Body of pancreas (tissue), 4 donors: ENCODE data around the gene ASAH2. TPM values are rescaled to one million over a fixed set of nuclear protein-coding genes. Genes with fewer than 3 reads are reported as not detected.
A peak's percentile ranks its signal among the peaks of the same experiment; 100 is the strongest.
"Not testable (repeated sequence)": the region's sequence is repeated elsewhere in the genome, so short reads cannot be mapped to it uniquely, and the experiment has no call there.

Source experiments
- ATAC-seq: fragments of 150-250 bp; one replicate; pipeline ENCODE4 v1.9.1; 2016
- DNase-seq, 4 donors: peaks; one replicate each; pipeline ENCODE4 v3.0.0-alpha.2; 2019
- H3K27ac ChIP-seq, 4 donors: fragments of 200-600 bp; sonication (generic); 1 replicate in 3 of 4; 2 replicates in 1 of 4; pipeline versions ENCODE4 v1.5.1 to v1.6.1; 2016 to 2019; ENCODE audit warnings: mild to moderate bottlenecking in 1 of 4, mixed read lengths in 1 of 4, moderate library complexity in 1 of 4
- H3K27me3 ChIP-seq, 2 donors: fragments of 200-600 bp; sonication (generic); one replicate each; pipeline ENCODE4 v1.6.0; 2016; ENCODE audit warnings: mild to moderate bottlenecking in 1 of 2
- H3K36me3 ChIP-seq, 2 donors: fragments of 200-600 bp; sonication (generic); replicated peaks in 1 of 2; 2 replicates each; pipeline ENCODE4 v1.5.1; 2016; ENCODE audit warnings: low read depth in 2 of 2; ENCODE audit not compliant: insufficient read depth in 1 of 2
- H3K4me1 ChIP-seq: fragments of 200-600 bp; sonication (generic); one replicate; pipeline ENCODE4 v1.6.0; 2016
- H3K4me3 ChIP-seq, 2 donors: fragments of 200-600 bp; sonication (generic); 1 replicate in 1 of 2; 2 replicates in 1 of 2; pipeline ENCODE4 v1.5.1; 2016 to 2019
- H3K9me3 ChIP-seq, 3 donors: fragments of 200-600 bp; sonication (generic); 1 replicate in 2 of 3; 2 replicates in 1 of 3; pipeline ENCODE4 v1.5.1; 2016
- POLR2A ChIP-seq, 3 donors: fragments of 450-650 bp; IDR thresholded peaks; one replicate each; pipeline ENCODE4 v1.6.1; 2016; ENCODE audit warnings: antibody characterized with exemption in 3 of 3, mild to moderate bottlenecking in 2 of 3
- WGBS, 2 donors: methylation state at CpG; one replicate each; pipeline ENCODE4 v1.1.5; 2017; 5-methylcytosine and 5-hydroxymethylcytosine counted together
- intact Hi-C: fragments of 100-400 bp; cut with DNase I; formaldehyde crosslinking; loops from one replicate; pipeline ENCODE4 v1.15.1; 2023
- total RNA-seq, 2 donors: library from RNA; depleted of rRNA; stranded (reverse); fragments of >200 nt; gene quantifications; one replicate each; pipeline ENCODE4 v1.1.0, GENCODE V29; 2016
- TF ChIP-seq, protein P1 (sequence below), 7 experiments: fragments of 450-650 bp in 4 of 7; fragments of 200-600 bp in 3 of 7; sonication (generic) in 3 of 7; IDR thresholded peaks; one replicate each; pipeline ENCODE4 v1.5.1; 2016 to 2019; ENCODE audit warnings: antibody characterized with exemption in 7 of 7

Gene ASAH2
- total RNA-seq, 2 donors from 2014 or later, result 0.33 to 1.0 TPM

DNA sequence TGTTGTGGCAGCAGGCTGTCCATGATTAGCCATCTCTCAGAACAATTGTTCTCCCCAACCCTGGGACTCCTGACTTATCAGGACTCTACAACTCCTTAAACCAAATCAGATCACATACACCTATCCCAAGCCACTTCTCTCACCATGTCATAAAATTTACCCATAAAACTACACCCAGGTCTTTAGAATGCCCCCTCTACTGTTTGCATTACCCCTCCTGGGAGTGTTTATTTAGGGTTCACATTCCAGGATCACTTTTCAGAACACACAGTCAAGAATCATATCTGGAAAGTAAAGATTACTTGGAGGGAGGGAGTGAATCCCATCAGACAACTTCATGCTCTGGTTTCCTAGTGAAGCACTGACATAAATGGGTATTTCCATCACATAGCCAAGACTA, 7.1 kb downstream of the ASAH2 start:
- ATAC-seq (no peak), DNase-seq (no peak)
- peaks cover 13% of the 10 kb centered on the region for H3K4me1 ChIP-seq
- no peak overlapping the region for H3K27ac ChIP-seq
- H3K27me3 ChIP-seq, result no peaks in the 10 kb centered on the region
- H3K4me3 ChIP-seq, result no peak overlapping the region
- intact Hi-C loops, result no loop called here
- no peaks in the 10 kb centered on the region for H3K9me3 ChIP-seq
- TF ChIP-seq, protein P1, sequence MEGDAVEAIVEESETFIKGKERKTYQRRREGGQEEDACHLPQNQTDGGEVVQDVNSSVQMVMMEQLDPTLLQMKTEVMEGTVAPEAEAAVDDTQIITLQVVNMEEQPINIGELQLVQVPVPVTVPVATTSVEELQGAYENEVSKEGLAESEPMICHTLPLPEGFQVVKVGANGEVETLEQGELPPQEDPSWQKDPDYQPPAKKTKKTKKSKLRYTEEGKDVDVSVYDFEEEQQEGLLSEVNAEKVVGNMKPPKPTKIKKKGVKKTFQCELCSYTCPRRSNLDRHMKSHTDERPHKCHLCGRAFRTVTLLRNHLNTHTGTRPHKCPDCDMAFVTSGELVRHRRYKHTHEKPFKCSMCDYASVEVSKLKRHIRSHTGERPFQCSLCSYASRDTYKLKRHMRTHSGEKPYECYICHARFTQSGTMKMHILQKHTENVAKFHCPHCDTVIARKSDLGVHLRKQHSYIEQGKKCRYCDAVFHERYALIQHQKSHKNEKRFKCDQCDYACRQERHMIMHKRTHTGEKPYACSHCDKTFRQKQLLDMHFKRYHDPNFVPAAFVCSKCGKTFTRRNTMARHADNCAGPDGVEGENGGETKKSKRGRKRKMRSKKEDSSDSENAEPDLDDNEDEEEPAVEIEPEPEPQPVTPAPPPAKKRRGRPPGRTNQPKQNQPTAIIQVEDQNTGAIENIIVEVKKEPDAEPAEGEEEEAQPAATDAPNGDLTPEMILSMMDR (IDR thresholded peaks at IDR 0.05), result no peak
- no peak for TF ChIP-seq POLR2A (IDR thresholded peaks at IDR 0.05)
- H3K36me3 ChIP-seq, result no peaks in the 10 kb centered on the region

DNA sequence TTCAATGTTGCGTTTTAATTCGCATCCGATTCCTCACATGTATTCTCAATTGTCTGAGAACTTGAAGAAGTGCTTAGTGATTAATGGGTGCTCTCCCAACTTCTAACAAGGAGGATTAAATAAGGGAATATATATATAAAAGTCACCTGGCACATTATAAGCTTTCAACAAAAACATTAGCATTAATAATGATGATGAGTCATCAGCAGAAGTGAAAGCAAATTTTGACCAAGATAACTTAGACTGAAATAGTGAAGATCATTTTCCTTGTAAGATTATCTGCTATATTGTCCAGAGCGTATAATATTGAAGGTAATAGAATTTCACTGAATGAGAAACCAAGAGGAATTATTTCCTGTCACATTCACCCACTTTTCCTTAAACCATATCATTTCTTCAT, 8.5 kb downstream of the ASAH2 start:
- no peaks in the 10 kb centered on the region for H3K36me3 ChIP-seq
- H3K27me3 ChIP-seq, result no peaks in the 10 kb centered on the region
- DNase-seq, result no peak
- H3K9me3 ChIP-seq, result no peaks in the 10 kb centered on the region
- no peak overlapping the region for H3K4me3 ChIP-seq
- ATAC-seq, result no peak
- TF ChIP-seq, protein P1 (IDR thresholded peaks at IDR 0.05), result no peak
- TF ChIP-seq POLR2A (IDR thresholded peaks at IDR 0.05), result no peak
- peaks cover 2% of the 10 kb centered on the region for H3K4me1 ChIP-seq
- H3K27ac ChIP-seq, result no peak overlapping the region
- intact Hi-C loops, result no loop called here
- WGBS, 2 donors, result 90 to 93% methylated on average over 4 of the region's 4 CpGs

DNA sequence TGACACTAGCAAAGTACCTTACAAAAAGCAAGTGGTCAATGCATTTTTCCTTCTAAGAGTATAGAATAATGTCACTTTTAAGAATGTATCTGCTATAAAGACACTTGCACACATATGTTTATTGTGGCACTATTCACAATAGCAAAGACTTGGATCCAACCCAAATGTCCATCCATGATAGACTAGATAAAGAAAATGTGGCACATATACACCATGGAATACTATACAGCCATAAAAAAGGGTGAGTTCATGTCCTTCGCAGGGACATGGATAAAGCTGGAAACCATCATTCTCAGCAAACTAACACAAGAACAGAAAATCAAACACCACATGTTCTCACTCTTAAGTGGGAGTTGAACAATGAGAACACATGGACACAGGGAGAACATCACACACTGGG, 9.8 kb downstream of the ASAH2 start:
- DNase-seq, H3K27ac ChIP-seq, H3K9me3 ChIP-seq, H3K27me3 ChIP-seq, H3K36me3 ChIP-seq, H3K4me3 ChIP-seq, H3K4me1 ChIP-seq, ATAC-seq, intact Hi-C loops: not testable (repeated sequence)
- WGBS, 2 donors, result 100% methylated on average over 1 of the region's 1 CpG

DNA sequence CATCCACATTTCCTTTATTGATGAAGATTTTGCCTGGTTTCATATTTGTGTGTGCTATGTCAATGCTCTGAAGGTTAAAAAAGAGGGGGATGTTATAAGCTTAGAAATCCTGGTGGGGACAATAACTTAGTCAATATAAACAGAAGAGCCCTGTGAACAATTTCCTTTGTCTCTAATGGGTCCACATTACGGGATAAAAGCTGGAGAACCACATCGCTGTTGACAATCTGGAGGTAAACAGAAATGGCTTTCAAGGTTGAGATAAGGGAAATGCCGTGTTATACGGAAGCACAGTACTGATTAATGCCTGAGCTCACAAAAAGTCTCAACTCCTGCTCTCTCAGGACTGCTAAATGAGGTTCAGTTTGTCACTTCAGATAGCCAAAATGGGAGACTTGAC, 16.8 kb downstream of the ASAH2 start:
- Histone ChIP-seq H3K4me3 (no peak overlapping the region), H3K27ac (peak overlapping the region in 3 of 4 donors; percentile 21 to 46 (median 45)), H3K27me3 (no peaks in the 10 kb centered on the region), H3K36me3 (no peaks in the 10 kb centered on the region), H3K4me1 (peaks cover 14% of the 10 kb centered on the region), H3K9me3 (no peaks in the 10 kb centered on the region)
- ATAC-seq (peak; percentile 85), DNase-seq (peak in 2 of 4 donors; percentile 15 to 16)
- WGBS, 2 donors, result 7 to 9% methylated on average over 4 of the region's 4 CpGs
- TF ChIP-seq, protein P1 (IDR thresholded peaks at IDR 0.05), result no peak
- TF ChIP-seq POLR2A (IDR thresholded peaks at IDR 0.05), result no peak
- intact Hi-C loops, result no loop called here

DNA sequence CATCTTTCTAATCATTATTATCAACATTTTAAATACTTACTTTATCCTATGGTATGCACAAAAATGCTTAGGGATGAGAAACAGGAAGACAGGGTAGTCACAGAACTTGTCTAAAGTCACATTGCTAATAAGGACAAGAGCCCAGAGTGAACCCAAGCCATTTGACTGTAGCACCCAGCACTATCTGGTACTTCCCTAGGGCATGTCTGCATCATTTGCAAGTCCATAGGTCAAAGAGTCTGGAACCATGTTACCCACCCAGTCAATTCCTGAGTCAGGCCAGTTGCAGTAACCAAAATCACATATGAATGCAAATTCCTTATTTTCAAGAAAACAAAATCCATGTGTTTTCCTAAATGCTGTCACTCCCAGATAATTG, 19.1 kb downstream of the ASAH2 start:
- Histone ChIP-seq H3K4me3 (no peak overlapping the region), H3K9me3 (no peaks in the 10 kb centered on the region), H3K36me3 (no peaks in the 10 kb centered on the region), H3K27me3 (no peaks in the 10 kb centered on the region), H3K4me1 (peaks cover 14% of the 10 kb centered on the region), H3K27ac (no peak overlapping the region)
- ATAC-seq, result no peak
- intact Hi-C loops, result no loop called here
- TF ChIP-seq, protein P1 (IDR thresholded peaks at IDR 0.05), result no peak
- no peak for TF ChIP-seq POLR2A (IDR thresholded peaks at IDR 0.05)
- no peak for DNase-seq
